MM.1S (cell line): ENCODE measurements around the gene C10orf95.

Source experiments
- DNase-seq: peaks from one replicate; pipeline ENCODE4 v3.0.0-alpha.2; 2015
- H2AFZ ChIP-seq: fragments of 300-600 bp; sonication (generic); 2 replicates; pipeline ENCODE4 v1.6.0; 2016; ENCODE audit warnings: antibody characterized with exemption, low read length
- H3F3A ChIP-seq: fragments of 300-600 bp; sonication (generic); 2 replicates; pipeline ENCODE4 v1.6.1; 2016; ENCODE audit warnings: mild to moderate bottlenecking, antibody characterized with exemption, low read length, moderate library complexity, mixed read lengths; ENCODE audit not compliant: insufficient read depth
- H3K27ac ChIP-seq: fragments of 300-600 bp; sonication (generic); 2 replicates; pipeline ENCODE4 v1.5.1; 2016; ENCODE audit warnings: mild to moderate bottlenecking, low read length
- H3K27me3 ChIP-seq: fragments of 300-600 bp; sonication (generic); replicated peaks from 2 replicates; pipeline ENCODE4 v1.6.0; 2016; ENCODE audit warnings: low read length; ENCODE audit not compliant: insufficient read depth
- H3K36me3 ChIP-seq: fragments of 300-600 bp; sonication (generic); replicated peaks from 2 replicates; pipeline ENCODE4 v1.6.1; 2016; ENCODE audit warnings: mild to moderate bottlenecking, low read length, mixed read lengths; ENCODE audit not compliant: insufficient read depth
- H3K4me1 ChIP-seq: fragments of 300-600 bp; sonication (generic); 2 replicates; pipeline ENCODE4 v1.6.1; 2016; ENCODE audit warnings: low read length, mixed read lengths
- H3K4me2 ChIP-seq: fragments of 300-600 bp; sonication (generic); 2 replicates; pipeline ENCODE4 v1.6.0; 2016; ENCODE audit warnings: low read depth, low read length
- H3K4me3 ChIP-seq: fragments of 300-600 bp; sonication (generic); 2 replicates; pipeline ENCODE4 v1.5.1; 2016; ENCODE audit warnings: low read length, mixed read lengths
- H3K79me2 ChIP-seq: fragments of 300-600 bp; sonication (generic); 2 replicates; pipeline ENCODE4 v1.6.1; 2016; ENCODE audit warnings: mixed run types, low read length, mixed read lengths
- H3K9ac ChIP-seq: fragments of 300-600 bp; sonication (generic); 2 replicates; pipeline ENCODE4 v1.6.1; 2016; ENCODE audit warnings: low read length, mixed read lengths
- H3K9me2 ChIP-seq: fragments of 300-600 bp; sonication (generic); replicated peaks from 2 replicates; pipeline ENCODE4 v1.6.1; 2016; ENCODE audit warnings: mild to moderate bottlenecking, low read length, mixed read lengths; ENCODE audit not compliant: insufficient read depth
- H3K9me3 ChIP-seq: fragments of 300-600 bp; sonication (generic); replicated peaks from 2 replicates; pipeline ENCODE4 v1.6.1; 2016; ENCODE audit warnings: mild to moderate bottlenecking, low read length, mixed read lengths; ENCODE audit not compliant: insufficient read depth
- H4K20me1 ChIP-seq: fragments of 300-600 bp; sonication (generic); 2 replicates; pipeline ENCODE4 v1.6.1; 2016; ENCODE audit warnings: mild to moderate bottlenecking, low read length, moderate library complexity, mixed read lengths; ENCODE audit not compliant: insufficient read depth
- EZH2 ChIP-seq: fragments of 300-600 bp; sonication (generic); optimal IDR thresholded peaks from 2 replicates; pipeline ENCODE3; 2017; ENCODE audit warnings: low read depth, mild to moderate bottlenecking, antibody characterized with exemption, low read length, mixed read lengths
- EZH2phosphoT487 ChIP-seq: fragments of 300-600 bp; sonication (generic); IDR thresholded peaks from 2 replicates; pipeline ENCODE4 v1.6.1; 2018; ENCODE audit warnings: antibody characterized with exemption, low read length
- TF ChIP-seq, protein P1 (sequence below): fragments of 300-600 bp; sonication (generic); IDR thresholded peaks from 2 replicates; pipeline ENCODE4 v1.5.1; 2016; ENCODE audit warnings: antibody characterized with exemption, low read length, mixed read lengths

C10orf95 gene

DNA sequence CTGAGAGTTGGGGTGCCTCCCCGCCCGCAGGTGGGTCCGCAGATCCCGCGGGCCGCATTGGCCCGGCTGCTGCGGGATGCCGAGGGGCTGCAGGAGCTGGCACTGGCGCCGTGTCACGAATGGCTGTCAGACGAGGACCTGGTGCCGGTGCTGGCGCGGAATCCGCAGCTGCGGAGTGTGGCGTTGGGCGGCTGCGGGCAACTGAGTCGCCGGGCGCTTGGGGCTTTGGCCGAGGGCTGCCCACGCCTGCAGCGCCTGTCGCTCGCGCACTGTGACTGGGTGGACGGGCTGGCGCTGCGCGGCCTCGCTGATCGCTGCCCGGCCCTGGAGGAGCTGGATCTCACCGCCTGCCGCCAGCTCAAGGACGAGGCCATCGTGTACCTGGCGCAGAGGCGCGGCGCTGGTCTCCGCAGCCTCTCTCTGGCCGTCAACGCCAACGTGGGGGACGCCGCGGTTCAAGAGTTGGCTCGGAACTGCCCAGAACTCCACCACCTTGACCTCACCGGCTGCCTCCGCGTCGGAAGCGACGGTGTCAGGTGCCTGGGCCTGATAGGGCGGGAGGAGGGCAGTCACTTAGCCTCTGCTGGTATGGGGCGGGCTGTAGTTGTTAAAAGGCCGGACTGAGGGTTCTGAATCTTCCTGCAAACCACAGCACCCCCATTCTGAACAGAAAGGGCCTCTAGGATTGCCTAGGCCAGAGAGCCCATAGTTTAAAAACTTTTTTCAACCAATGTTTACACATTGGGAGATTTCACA, 29.4 kb downstream of the C10orf95 start:
- Histone ChIP-seq H3K9ac (peak overlapping the region; percentile 80), H3K27me3 (peaks cover 9% of the 10 kb centered on the region), H3K79me2 (peaks cover 4% of the 10 kb centered on the region; the same call in 1 of the 2 replicates), H2AFZ (peak overlapping the region; percentile 84), H3K9me2 (no peaks in the 10 kb centered on the region), H3F3A (peaks cover 22% of the 10 kb centered on the region), H4K20me1 (no peaks in the 10 kb centered on the region), H3K4me1 (peaks cover 15% of the 10 kb centered on the region), H3K4me2 (peak overlapping the region; percentile 100), H3K9me3 (no peaks in the 10 kb centered on the region), H3K4me3 (peak overlapping the region; percentile 86), H3K27ac (peak overlapping the region; percentile 74; the same call in 1 of the 2 replicates), H3K36me3 (no peaks in the 10 kb centered on the region)
- peak; percentile 66 for DNase-seq
- TF ChIP-seq, protein P1, sequence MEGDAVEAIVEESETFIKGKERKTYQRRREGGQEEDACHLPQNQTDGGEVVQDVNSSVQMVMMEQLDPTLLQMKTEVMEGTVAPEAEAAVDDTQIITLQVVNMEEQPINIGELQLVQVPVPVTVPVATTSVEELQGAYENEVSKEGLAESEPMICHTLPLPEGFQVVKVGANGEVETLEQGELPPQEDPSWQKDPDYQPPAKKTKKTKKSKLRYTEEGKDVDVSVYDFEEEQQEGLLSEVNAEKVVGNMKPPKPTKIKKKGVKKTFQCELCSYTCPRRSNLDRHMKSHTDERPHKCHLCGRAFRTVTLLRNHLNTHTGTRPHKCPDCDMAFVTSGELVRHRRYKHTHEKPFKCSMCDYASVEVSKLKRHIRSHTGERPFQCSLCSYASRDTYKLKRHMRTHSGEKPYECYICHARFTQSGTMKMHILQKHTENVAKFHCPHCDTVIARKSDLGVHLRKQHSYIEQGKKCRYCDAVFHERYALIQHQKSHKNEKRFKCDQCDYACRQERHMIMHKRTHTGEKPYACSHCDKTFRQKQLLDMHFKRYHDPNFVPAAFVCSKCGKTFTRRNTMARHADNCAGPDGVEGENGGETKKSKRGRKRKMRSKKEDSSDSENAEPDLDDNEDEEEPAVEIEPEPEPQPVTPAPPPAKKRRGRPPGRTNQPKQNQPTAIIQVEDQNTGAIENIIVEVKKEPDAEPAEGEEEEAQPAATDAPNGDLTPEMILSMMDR = no peak
- TF ChIP-seq EZH2phosphoT487 (no peak), EZH2 (no peak)

DNA sequence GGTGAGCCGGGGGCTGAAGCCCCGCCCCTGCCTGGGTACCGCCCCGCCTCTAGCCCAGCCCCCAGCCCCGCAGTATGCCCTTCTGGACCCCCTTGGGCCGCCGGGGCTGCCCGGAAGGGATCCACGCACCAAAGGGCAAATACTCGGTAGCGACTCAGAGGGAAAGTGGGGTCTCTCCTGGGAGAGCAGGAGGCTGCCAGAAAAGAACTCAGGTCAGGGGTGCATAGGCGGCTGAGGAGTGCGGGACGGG, 29.9 kb downstream of the C10orf95 start:
- Histone ChIP-seq H3F3A (peaks cover 22% of the 10 kb centered on the region), H3K4me2 (peak overlapping the region; percentile 100), H3K9me3 (no peaks in the 10 kb centered on the region), H3K79me2 (peaks cover 4% of the 10 kb centered on the region; the same call in 1 of the 2 replicates), H3K4me3 (peak overlapping the region; percentile 86), H2AFZ (peak overlapping the region; percentile 84), H3K36me3 (no peaks in the 10 kb centered on the region), H4K20me1 (no peaks in the 10 kb centered on the region), H3K27ac (peak overlapping the region; percentile 74; the same call in 1 of the 2 replicates), H3K4me1 (peaks cover 15% of the 10 kb centered on the region), H3K9me2 (no peaks in the 10 kb centered on the region), H3K27me3 (peaks cover 14% of the 10 kb centered on the region), H3K9ac (peak overlapping the region; percentile 80)
- TF ChIP-seq EZH2phosphoT487 (no peak), EZH2 (no peak)
- TF ChIP-seq, protein P1 = no peak
- no peak for DNase-seq

- peak within 1 kb of the TSS; percentile 74; the same call in 1 of the 2 replicates for H3K27ac ChIP-seq
Measured at GRCh38 chr10:102420714-102421506, 30.4 kb downstream of the C10orf95 start, which contains the start of gene FBXL15. Gene FBXL15, plus strand, starts transcription at chr10:102420836. Its CDS starts 294 bp downstream, at chr10:102421130.

More at GRCh38 chr10:102420714-102421506, 30.4 kb downstream of the C10orf95 start, which contains the start of gene FBXL15:
- DNase-seq = peak; percentile 98
- no peaks in the 10 kb centered on the region for H3K9me3 ChIP-seq
- TF ChIP-seq, protein P1 = no peak
- TF ChIP-seq EZH2phosphoT487 (no peak), EZH2 (no peak)
- peak within 1 kb of the TSS; percentile 80 for H3K9ac ChIP-seq
- peaks cover 22% of the 10 kb centered on the region for H3F3A ChIP-seq
- peak within 1 kb of the TSS; percentile 86 for H3K4me3 ChIP-seq
- H3K27me3 ChIP-seq = peaks cover 19% of the 10 kb centered on the region
- peaks cover 4% of the 10 kb centered on the region; the same call in 1 of the 2 replicates for H3K79me2 ChIP-seq
- no peaks in the 10 kb centered on the region for H4K20me1 ChIP-seq
- H3K4me2 ChIP-seq = peak within 1 kb of the TSS; percentile 100
- no peaks in the 10 kb centered on the region for H3K9me2 ChIP-seq
- no peaks in the 10 kb centered on the region for H3K36me3 ChIP-seq
- H3K4me1 ChIP-seq = peaks cover 15% of the 10 kb centered on the region
- peak within 1 kb of the TSS; percentile 84 for H2AFZ ChIP-seq
